GM12874 (cell line): ENCODE data around the gene SGTB.

Source experiments
- CTCF ChIP-seq: IDR thresholded peaks from 2 replicates; pipeline ENCODE4 v1.5.1; 2011; ENCODE audit warnings: low read depth, mild to moderate bottlenecking, control low read depth, low read length, moderate library complexity; ENCODE audit not compliant: insufficient read depth

The SGTB gene

GRCh38 chr5:65693121-65693520 lies 28.8 kb downstream of the SGTB start:
- no peak for TF ChIP-seq CTCF

GRCh38 chr5:65682148-65682547 lies 39.8 kb downstream of the SGTB start:
- TF ChIP-seq CTCF: no peak

- no peak for TF ChIP-seq CTCF
Measured at GRCh38 chr5:65674749-65675148, 47.2 kb downstream of the SGTB start.

- no peak for TF ChIP-seq CTCF
Measured at GRCh38 chr5:65672796-65673195, 49.1 kb downstream of the SGTB start.

- TF ChIP-seq CTCF: no peak
Measured at GRCh38 chr5:65668696-65669095, 53.2 kb downstream of the SGTB start.

- no peak for TF ChIP-seq CTCF
Measured at GRCh38 chr5:65663804-65664521, 57.9 kb downstream of the SGTB start.

- TF ChIP-seq CTCF: no peak
Measured at GRCh38 chr5:65654713-65655112, 67.2 kb downstream of the SGTB start.
